DOHH2 (cell line): ENCODE measurements around the gene MLST8.

Source experiments
- H3F3A ChIP-seq: fragments of 200-600 bp; sonication (generic), shearing (Covaris generic); 2 replicates; pipeline ENCODE4 v1.6.0; 2016; ENCODE audit warnings: antibody characterized with exemption, mild to moderate bottlenecking; ENCODE audit not compliant: control insufficient read depth, insufficient read depth
- H3K27ac ChIP-seq: fragments of 200-600 bp; sonication (generic); 2 replicates; pipeline ENCODE4 v1.5.1; 2014; ENCODE audit warnings: low read depth, mild to moderate bottlenecking, low read length, moderate library complexity
- H3K27me3 ChIP-seq: fragments of 200-600 bp; sonication (generic); 2 replicates; pipeline ENCODE4 v1.6.1; 2014; ENCODE audit warnings: mild to moderate bottlenecking, low read length, mixed read lengths; ENCODE audit not compliant: control insufficient read depth
- H3K36me3 ChIP-seq: fragments of 200-600 bp; sonication (generic); 2 replicates; pipeline ENCODE4 v1.6.1; 2014; ENCODE audit warnings: mild to moderate bottlenecking, low read length, moderate library complexity, mixed read lengths; ENCODE audit not compliant: control insufficient read depth
- H3K4me1 ChIP-seq: fragments of 200-600 bp; sonication (generic); 2 replicates; pipeline ENCODE4 v1.6.1; 2014; ENCODE audit warnings: mild to moderate bottlenecking, low read length, mixed read lengths; ENCODE audit not compliant: control insufficient read depth
- H3K4me2 ChIP-seq: fragments of 200-600 bp; sonication (generic); 2 replicates; pipeline ENCODE4 v1.6.0; 2014; ENCODE audit warnings: mild to moderate bottlenecking, low read length, moderate library complexity
- H3K4me3 ChIP-seq: fragments of 200-600 bp; sonication (generic); 2 replicates; pipeline ENCODE4 v1.5.1; 2014; ENCODE audit warnings: mild to moderate bottlenecking, low read length, mixed read lengths
- H3K79me2 ChIP-seq: fragments of 200-600 bp; sonication (generic); 2 replicates; pipeline ENCODE4 v1.6.1; 2014; ENCODE audit warnings: mild to moderate bottlenecking, low read length, mixed read lengths; ENCODE audit not compliant: control insufficient read depth
- H3K9me2 ChIP-seq: fragments of 200-600 bp; sonication (generic); replicated peaks from 2 replicates; pipeline ENCODE4 v1.6.1; 2014; ENCODE audit warnings: mild to moderate bottlenecking, low read length, mixed read lengths; ENCODE audit not compliant: control insufficient read depth
- H3K9me3 ChIP-seq: fragments of 200-600 bp; sonication (generic); 2 replicates; pipeline ENCODE4 v1.6.1; 2014; ENCODE audit warnings: antibody characterized with exemption, low read length, mixed read lengths; ENCODE audit not compliant: control insufficient read depth, insufficient read depth
- H4K20me1 ChIP-seq: fragments of 200-600 bp; sonication (generic); 2 replicates; pipeline ENCODE4 v1.6.0; 2014; ENCODE audit warnings: low read depth, mild to moderate bottlenecking, antibody characterized with exemption, low read length, moderate library complexity; ENCODE audit not compliant: control insufficient read depth, insufficient read depth
- EZH2phosphoT487 ChIP-seq: fragments of 200-600 bp; sonication (generic); IDR thresholded peaks from 2 replicates; pipeline ENCODE4 v1.6.1; 2017; ENCODE audit warnings: borderline replicate concordance, mild to moderate bottlenecking, antibody characterized with exemption, low read length, moderate library complexity, mixed read lengths
- TF ChIP-seq, protein P1 (sequence below): fragments of 200-600 bp; sonication (generic); IDR thresholded peaks from one replicate; pipeline ENCODE4 v1.5.1; 2014; ENCODE audit warnings: antibody characterized with exemption, mild to moderate bottlenecking, low read depth, low read length; ENCODE audit not compliant: poor library complexity, severe bottlenecking

The MLST8 gene

DNA sequence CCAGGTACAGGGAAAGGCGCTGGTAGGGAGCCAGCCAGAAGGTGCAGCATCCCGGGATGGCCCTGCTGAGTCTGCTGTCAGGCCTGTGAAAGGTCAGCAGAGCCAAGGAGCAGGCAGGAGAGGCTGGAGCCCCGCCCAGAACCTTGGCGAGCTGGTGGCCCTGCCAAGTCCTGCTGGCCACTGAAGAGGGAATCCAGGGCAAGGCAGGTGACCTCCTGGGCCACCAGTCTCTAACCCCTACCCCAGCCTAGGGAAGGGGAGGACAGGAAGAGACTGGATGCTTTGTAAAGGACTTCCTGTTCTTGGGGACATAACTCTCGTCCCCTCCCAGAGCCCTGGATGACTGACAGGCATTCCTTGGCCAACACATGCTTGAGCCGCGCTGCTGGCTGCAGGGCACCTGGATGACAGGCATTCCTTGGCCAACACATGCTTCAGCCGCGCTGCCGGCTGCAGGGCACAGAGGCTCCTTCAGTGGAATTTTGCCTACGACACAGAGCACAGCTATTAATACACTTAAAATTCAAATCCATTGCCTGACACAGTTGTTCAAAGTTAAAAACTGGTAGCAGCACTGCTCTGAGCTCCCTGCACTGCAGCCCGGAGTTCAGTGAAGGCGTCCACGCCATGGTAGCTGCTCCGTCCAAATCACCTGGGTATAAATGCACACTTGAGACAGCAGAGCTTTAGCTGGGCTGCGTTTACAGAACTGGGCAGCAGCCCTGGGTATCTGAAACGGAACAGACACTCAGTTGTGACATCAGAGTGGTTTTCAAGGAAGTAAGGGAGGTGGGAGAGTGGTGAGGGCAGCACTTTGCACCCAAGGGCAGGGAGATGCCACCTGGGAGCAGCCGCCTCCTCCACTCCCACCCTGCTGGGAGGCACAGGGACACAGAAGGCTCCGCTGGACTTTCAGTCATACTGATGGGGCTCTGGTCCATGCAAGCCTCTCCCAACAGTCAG is 7.4 kb downstream of the MLST8 start:
- TF ChIP-seq EZH2phosphoT487 = no peak
- TF ChIP-seq, protein P1, sequence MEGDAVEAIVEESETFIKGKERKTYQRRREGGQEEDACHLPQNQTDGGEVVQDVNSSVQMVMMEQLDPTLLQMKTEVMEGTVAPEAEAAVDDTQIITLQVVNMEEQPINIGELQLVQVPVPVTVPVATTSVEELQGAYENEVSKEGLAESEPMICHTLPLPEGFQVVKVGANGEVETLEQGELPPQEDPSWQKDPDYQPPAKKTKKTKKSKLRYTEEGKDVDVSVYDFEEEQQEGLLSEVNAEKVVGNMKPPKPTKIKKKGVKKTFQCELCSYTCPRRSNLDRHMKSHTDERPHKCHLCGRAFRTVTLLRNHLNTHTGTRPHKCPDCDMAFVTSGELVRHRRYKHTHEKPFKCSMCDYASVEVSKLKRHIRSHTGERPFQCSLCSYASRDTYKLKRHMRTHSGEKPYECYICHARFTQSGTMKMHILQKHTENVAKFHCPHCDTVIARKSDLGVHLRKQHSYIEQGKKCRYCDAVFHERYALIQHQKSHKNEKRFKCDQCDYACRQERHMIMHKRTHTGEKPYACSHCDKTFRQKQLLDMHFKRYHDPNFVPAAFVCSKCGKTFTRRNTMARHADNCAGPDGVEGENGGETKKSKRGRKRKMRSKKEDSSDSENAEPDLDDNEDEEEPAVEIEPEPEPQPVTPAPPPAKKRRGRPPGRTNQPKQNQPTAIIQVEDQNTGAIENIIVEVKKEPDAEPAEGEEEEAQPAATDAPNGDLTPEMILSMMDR = no peak
- Histone ChIP-seq H3F3A (peaks cover 7% of the 10 kb centered on the region; the same call in 1 of the 2 replicates), H3K9me3 (no peaks in the 10 kb centered on the region), H3K79me2 (peaks cover 50% of the 10 kb centered on the region), H3K4me2 (peak overlapping the region; percentile 90), H3K9me2 (no peaks in the 10 kb centered on the region), H4K20me1 (peaks cover 9% of the 10 kb centered on the region), H3K27ac (peak overlapping the region; percentile 34; the same call in 1 of the 2 replicates), H3K4me3 (peak overlapping the region; percentile 78), H3K4me1 (peaks cover 26% of the 10 kb centered on the region), H3K36me3 (peaks cover 56% of the 10 kb centered on the region), H3K27me3 (no peaks in the 10 kb centered on the region)

GRCh38 chr16:2213817-2214718 is 8.8 kb downstream of the MLST8 start:
- Histone ChIP-seq H3K27ac (peak overlapping the region; percentile 18; the same call in 1 of the 2 replicates), H3K27me3 (no peaks in the 10 kb centered on the region), H3K4me2 (peak overlapping the region; percentile 90), H4K20me1 (peaks cover 9% of the 10 kb centered on the region), H3K4me3 (peak overlapping the region; percentile 78), H3K9me2 (no peaks in the 10 kb centered on the region), H3K36me3 (peaks cover 42% of the 10 kb centered on the region), H3F3A (peaks cover 7% of the 10 kb centered on the region; the same call in 1 of the 2 replicates), H3K79me2 (peaks cover 47% of the 10 kb centered on the region), H3K4me1 (peaks cover 26% of the 10 kb centered on the region), H3K9me3 (no peaks in the 10 kb centered on the region)
- TF ChIP-seq, protein P1 = no peak
- TF ChIP-seq EZH2phosphoT487 = no peak

- Histone ChIP-seq H4K20me1 (peaks cover 9% of the 10 kb centered on the region), H3K79me2 (peaks cover 47% of the 10 kb centered on the region), H3K4me2 (peak within 1 kb of the TSS; percentile 93), H3F3A (peaks cover 7% of the 10 kb centered on the region; the same call in 1 of the 2 replicates), H3K9me2 (no peaks in the 10 kb centered on the region), H3K27me3 (no peaks in the 10 kb centered on the region), H3K27ac (peak within 1 kb of the TSS; percentile 81), H3K4me3 (peak within 1 kb of the TSS; percentile 100), H3K36me3 (peaks cover 36% of the 10 kb centered on the region), H3K9me3 (no peaks in the 10 kb centered on the region), H3K4me1 (peaks cover 26% of the 10 kb centered on the region)
- TF ChIP-seq EZH2phosphoT487 = no peak
- TF ChIP-seq, protein P1 = no peak
These were observed 9.4 kb downstream of the MLST8 start, which contains the start of gene PGP for GRCh38 chr16:2214719-2214968. Gene PGP (minus strand): TSS chr16:2214840. CDS start chr16:2214777, 63 bp downstream.
